PFSK-1 (cell line): ENCODE results near the gene OVOL3.

Experiments used
- FOXP2 ChIP-seq: optimal IDR thresholded peaks from 2 replicates; pipeline ENCODE3; 2011; ENCODE audit warnings: borderline replicate concordance, control low read depth, inconsistent platforms; ENCODE audit not compliant: insufficient read depth; ENCODE audit errors: extremely low read length, extremely low read depth
- POLR2AphosphoS5 ChIP-seq: IDR thresholded peaks from 2 replicates; pipeline ENCODE4 v1.6.1; 2012; ENCODE audit warnings: low read depth, mild to moderate bottlenecking, control low read depth, low read length, moderate library complexity
- REST ChIP-seq, 2 experiments: IDR thresholded peaks; 2 replicates each; pipeline versions ENCODE4 v1.6.1 to v1.8.0; 2011 to 2012; ENCODE audit warnings: low read depth in 2 of 2, low read length in 2 of 2, control low read depth in 1 of 2, inconsistent platforms in 1 of 2, mild to moderate bottlenecking in 1 of 2, moderate library complexity in 1 of 2; ENCODE audit not compliant: insufficient read depth in 1 of 2
- SIN3A ChIP-seq: IDR thresholded peaks from 2 replicates; pipeline ENCODE4 v1.6.1; 2012; ENCODE audit warnings: mild to moderate bottlenecking, low read length, moderate library complexity, borderline replicate concordance; ENCODE audit not compliant: insufficient read depth
- TAF1 ChIP-seq: IDR thresholded peaks from 2 replicates; pipeline ENCODE4 v1.6.1; 2012; ENCODE audit warnings: low read length, control low read depth, borderline replicate concordance; ENCODE audit not compliant: insufficient read depth

The OVOL3 gene

GRCh38 chr19:36136964-36137686 is 26.2 kb downstream of the OVOL3 start:
- no peak for TF ChIP-seq FOXP2
- TF ChIP-seq REST (IDR thresholded peaks at IDR 0.05; ENCODE audit: insufficient read depth in 1 of 2, low read depth in 2 of 2, low read length in 2 of 2): no peak
- TF ChIP-seq POLR2AphosphoS5: no peak
- no peak for TF ChIP-seq SIN3A
- no peak for TF ChIP-seq TAF1

- no peak for TF ChIP-seq POLR2AphosphoS5
- no peak for TF ChIP-seq TAF1
- no peak for TF ChIP-seq REST (IDR thresholded peaks at IDR 0.05; ENCODE audit: insufficient read depth in 1 of 2, low read depth in 2 of 2, low read length in 2 of 2)
- TF ChIP-seq SIN3A: no peak
- no peak for TF ChIP-seq FOXP2
Observed at GRCh38 chr19:36139120-36139472, 28.2 kb downstream of the OVOL3 start.

GRCh38 chr19:36139473-36140303 is 28.7 kb downstream of the OVOL3 start, which contains the start of gene CAPNS1:
CAPNS1 (plus strand) TSS chr19:36140066; CDS start chr19:36141012, 946 bp downstream.
- TF ChIP-seq TAF1: peak; percentile 83; the same call in 1 of the 2 replicates
- peak; percentile 98 for TF ChIP-seq FOXP2
- peak; percentile 87 for TF ChIP-seq POLR2AphosphoS5
- no peak; a peak in 1 of 4 replicates for TF ChIP-seq REST (IDR thresholded peaks at IDR 0.05; ENCODE audit: insufficient read depth in 1 of 2, low read depth in 2 of 2, low read length in 2 of 2)
- TF ChIP-seq SIN3A: 0 out of 2 replicates have a peak, but pooled peaks have one; percentile 6

- TF ChIP-seq FOXP2: no peak
- no peak for TF ChIP-seq POLR2AphosphoS5
- no peak; the same call in 1 of the 2 replicates for TF ChIP-seq SIN3A
- TF ChIP-seq REST (IDR thresholded peaks at IDR 0.05; ENCODE audit: insufficient read depth in 1 of 2, low read depth in 2 of 2, low read length in 2 of 2): no peak
- no peak; the same call in 1 of the 2 replicates for TF ChIP-seq TAF1
Observed at GRCh38 chr19:36140304-36141038, 29.5 kb downstream of the OVOL3 start.
